ENCODE data around the gene TCF12. TPM values are rescaled to one million over a fixed set of nuclear protein-coding genes. Genes with fewer than 3 reads are reported as not detected.

The TCF12 gene
- total RNA-seq, 1 donor from 2014 or later, result 207 TPM

DNA sequence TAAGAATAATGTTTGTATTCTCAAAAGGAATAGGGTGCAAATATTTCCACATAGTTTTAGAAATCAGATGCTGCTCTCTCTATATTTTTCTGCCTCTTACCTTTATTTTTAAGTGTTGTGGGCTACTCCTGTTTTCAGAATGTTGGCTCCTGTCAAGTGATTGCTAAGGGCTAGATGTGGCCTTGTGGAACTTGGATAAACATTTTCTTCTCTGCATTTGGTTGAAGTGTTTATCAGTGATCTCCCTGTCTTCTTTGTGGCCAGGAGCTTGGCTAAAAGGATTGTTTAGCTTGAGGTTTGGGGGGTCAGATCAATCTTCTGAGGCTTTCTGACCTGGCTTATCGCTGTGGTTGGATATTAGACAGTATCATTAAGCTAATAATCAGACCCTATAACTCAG lies 112.6 kb downstream of the TCF12 start:
- Mint-ChIP-seq H3K36me3 (ENCODE audit: low read depth) (peaks cover 6% of the 10 kb centered on the region), H3K9me3 (no peaks in the 10 kb centered on the region), H3K4me3 (no peak overlapping the region), H3K27ac (ENCODE audit: unreplicated experiment) (no peak overlapping the region), H3K4me1 (peaks cover 26% of the 10 kb centered on the region), H3K27me3 (ENCODE audit: low read depth) (no peaks in the 10 kb centered on the region)
- TF ChIP-seq, protein P1, sequence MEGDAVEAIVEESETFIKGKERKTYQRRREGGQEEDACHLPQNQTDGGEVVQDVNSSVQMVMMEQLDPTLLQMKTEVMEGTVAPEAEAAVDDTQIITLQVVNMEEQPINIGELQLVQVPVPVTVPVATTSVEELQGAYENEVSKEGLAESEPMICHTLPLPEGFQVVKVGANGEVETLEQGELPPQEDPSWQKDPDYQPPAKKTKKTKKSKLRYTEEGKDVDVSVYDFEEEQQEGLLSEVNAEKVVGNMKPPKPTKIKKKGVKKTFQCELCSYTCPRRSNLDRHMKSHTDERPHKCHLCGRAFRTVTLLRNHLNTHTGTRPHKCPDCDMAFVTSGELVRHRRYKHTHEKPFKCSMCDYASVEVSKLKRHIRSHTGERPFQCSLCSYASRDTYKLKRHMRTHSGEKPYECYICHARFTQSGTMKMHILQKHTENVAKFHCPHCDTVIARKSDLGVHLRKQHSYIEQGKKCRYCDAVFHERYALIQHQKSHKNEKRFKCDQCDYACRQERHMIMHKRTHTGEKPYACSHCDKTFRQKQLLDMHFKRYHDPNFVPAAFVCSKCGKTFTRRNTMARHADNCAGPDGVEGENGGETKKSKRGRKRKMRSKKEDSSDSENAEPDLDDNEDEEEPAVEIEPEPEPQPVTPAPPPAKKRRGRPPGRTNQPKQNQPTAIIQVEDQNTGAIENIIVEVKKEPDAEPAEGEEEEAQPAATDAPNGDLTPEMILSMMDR (conservative IDR thresholded peaks at IDR 0.05), result no peak
- DNase-seq (ENCODE audit: low read depth, low spot score), result no peak

DNA sequence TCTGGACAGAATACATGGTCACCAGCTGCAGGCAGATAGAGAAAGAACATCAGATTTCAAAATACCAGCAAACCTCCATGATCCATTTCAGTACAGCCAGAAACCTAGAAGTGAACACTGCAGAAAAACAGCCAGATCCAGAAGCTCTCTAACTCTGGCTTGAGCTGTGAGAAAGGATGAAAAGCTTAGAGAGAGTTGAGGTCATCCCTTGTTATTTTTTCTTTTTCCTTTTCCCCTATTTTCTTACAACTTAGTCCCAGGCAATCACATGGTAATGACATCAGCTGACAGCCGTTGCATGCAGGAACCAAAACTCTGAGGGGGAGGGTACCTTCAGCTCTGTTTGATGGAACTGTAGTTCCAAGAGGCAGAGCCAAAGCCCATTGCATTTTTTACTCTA lies 113.2 kb downstream of the TCF12 start:
- TF ChIP-seq, protein P1 (conservative IDR thresholded peaks at IDR 0.05), result no peak
- Mint-ChIP-seq H3K27ac (ENCODE audit: unreplicated experiment) (no peak overlapping the region), H3K4me1 (peaks cover 27% of the 10 kb centered on the region), H3K27me3 (ENCODE audit: low read depth) (no peaks in the 10 kb centered on the region), H3K36me3 (ENCODE audit: low read depth) (peaks cover 6% of the 10 kb centered on the region), H3K4me3 (no peak overlapping the region), H3K9me3 (no peaks in the 10 kb centered on the region)
- no peak for DNase-seq (ENCODE audit: low read depth, low spot score)

DNA sequence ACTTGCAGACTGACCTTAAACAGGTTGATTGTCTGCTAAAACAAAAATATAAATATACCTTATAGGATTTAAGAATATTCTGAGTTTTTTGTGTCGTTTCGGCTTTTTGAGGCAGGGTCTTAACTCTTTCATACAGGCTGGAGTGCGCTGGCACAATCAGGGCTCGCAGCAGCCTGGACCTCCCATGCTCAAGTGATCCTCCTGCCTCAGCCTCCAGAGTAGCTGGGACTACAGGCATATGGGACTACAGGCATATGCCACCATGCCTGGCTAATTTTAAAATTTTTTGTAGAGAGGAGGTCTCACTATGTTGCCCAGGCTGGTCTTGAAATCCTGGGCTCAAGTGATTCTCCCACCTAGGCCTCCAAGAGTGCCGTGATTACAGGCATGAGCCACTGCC lies 113.9 kb downstream of the TCF12 start:
- Mint-ChIP-seq H3K36me3 (ENCODE audit: low read depth) (peaks cover 6% of the 10 kb centered on the region), H3K27me3 (ENCODE audit: low read depth) (no peaks in the 10 kb centered on the region), H3K27ac (ENCODE audit: unreplicated experiment) (no peak overlapping the region), H3K9me3 (no peaks in the 10 kb centered on the region), H3K4me1 (peaks cover 32% of the 10 kb centered on the region), H3K4me3 (no peak overlapping the region)
- TF ChIP-seq, protein P1 (conservative IDR thresholded peaks at IDR 0.05), result no peak
- DNase-seq (ENCODE audit: low read depth, low spot score), result no peak

DNA sequence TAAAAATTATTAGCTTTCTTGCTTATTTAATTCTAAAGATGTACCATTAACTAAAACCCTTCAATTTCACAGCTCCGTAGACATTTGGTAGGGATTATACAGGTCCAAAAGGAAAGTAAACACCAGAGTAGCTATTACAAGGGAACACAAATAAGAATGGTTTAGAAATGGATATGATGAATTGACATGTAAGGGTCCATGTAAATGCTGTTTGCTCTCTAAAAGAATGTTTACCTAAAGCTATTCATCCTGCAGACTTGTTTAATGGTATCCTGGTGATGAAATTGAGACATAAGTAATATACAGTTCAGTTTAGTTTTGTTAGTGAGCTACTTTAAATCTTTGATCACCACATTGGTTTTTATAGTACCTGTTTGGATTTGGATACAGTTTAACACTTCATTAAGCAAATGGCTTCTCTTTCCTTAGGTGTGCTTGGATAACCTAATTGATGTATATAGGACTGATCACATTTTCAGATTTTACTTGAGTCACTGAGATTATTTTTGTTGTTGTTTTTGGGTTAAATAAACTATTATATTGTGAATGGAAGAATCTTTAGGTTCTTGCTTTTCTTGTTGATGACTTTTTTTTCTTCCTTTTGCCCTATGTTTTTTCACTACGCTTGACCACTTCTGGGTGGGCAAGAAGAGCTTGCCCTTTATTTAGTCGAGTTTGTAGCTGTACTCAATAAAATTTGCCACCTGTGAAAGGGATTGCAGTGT lies 115.4 kb downstream of the TCF12 start:
- Mint-ChIP-seq H3K27me3 (ENCODE audit: low read depth) (no peaks in the 10 kb centered on the region), H3K27ac (ENCODE audit: unreplicated experiment) (no peak overlapping the region), H3K36me3 (ENCODE audit: low read depth) (no peaks in the 10 kb centered on the region), H3K9me3 (peaks cover 3% of the 10 kb centered on the region), H3K4me3 (no peak overlapping the region), H3K4me1 (peaks cover 42% of the 10 kb centered on the region)
- TF ChIP-seq, protein P1 (conservative IDR thresholded peaks at IDR 0.05), result no peak
- DNase-seq (ENCODE audit: low read depth, low spot score), result no peak

DNA sequence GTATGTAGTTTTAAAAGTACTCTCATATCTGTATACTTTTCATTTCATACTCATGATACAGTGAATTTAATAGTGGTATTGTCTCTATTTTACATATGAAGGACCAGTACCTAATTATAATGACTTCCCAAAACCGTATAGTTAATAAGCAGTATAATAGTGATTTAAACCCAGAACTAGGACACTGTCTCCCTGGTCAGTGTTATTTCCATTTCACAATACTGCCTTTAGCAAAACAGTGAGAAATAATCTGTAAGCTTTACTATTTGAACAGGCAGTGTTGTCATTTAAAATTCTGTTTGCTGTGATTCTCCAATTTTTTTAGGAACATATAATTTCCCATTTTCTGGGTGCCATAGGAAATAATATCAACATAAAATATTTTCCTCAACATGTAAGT lies 116.2 kb downstream of the TCF12 start:
- H3K9me3 Mint-ChIP-seq, result peaks cover 3% of the 10 kb centered on the region
- H3K4me1 Mint-ChIP-seq, result peaks cover 47% of the 10 kb centered on the region
- TF ChIP-seq, protein P1 (conservative IDR thresholded peaks at IDR 0.05), result no peak
- H3K36me3 Mint-ChIP-seq (ENCODE audit: low read depth), result no peaks in the 10 kb centered on the region
- DNase-seq (ENCODE audit: low read depth, low spot score), result no peak
- no peaks in the 10 kb centered on the region for H3K27me3 Mint-ChIP-seq (ENCODE audit: low read depth)
- no peak overlapping the region for H3K4me3 Mint-ChIP-seq
- H3K27ac Mint-ChIP-seq (ENCODE audit: unreplicated experiment), result no peak overlapping the region
